ENCODE measurements around the gene CA10. TPM values are rescaled to one million over a fixed set of nuclear protein-coding genes. Genes with fewer than 3 reads are reported as not detected.

CA10 gene
- total RNA-seq, 1 donor from 2014 or later, result not detected

- ATAC-seq (no peak), DNase-seq (ENCODE audit: missing footprints) (no peak)
- intact Hi-C loops (cut with DNase I), result no loop called here
These were observed 550.1 kb downstream of the CA10 start for GRCh38 chr17:51608251-51608933.

- ATAC-seq (no peak), DNase-seq (ENCODE audit: missing footprints) (no peak)
- intact Hi-C loops (cut with DNase I), result no loop called here
These were observed 551.0 kb downstream of the CA10 start for GRCh38 chr17:51607512-51607911.

- DNase-seq (ENCODE audit: missing footprints), result no peak
- ATAC-seq, result no peak
- intact Hi-C loops (cut with DNase I), result no loop called here
These were observed 554.1 kb downstream of the CA10 start for GRCh38 chr17:51604299-51605020.

GRCh38 chr17:51601622-51602261 is 556.8 kb downstream of the CA10 start:
- DNase-seq (ENCODE audit: missing footprints), result no peak
- ATAC-seq, result no peak
- intact Hi-C loops (cut with DNase I), result no loop called here

GRCh38 chr17:51598824-51599223 is 559.7 kb downstream of the CA10 start:
- intact Hi-C loops (cut with DNase I), result no loop called here
- ATAC-seq, result no peak
- no peak for DNase-seq (ENCODE audit: missing footprints)

- DNase-seq (ENCODE audit: missing footprints), result no peak
- intact Hi-C loops (cut with DNase I), result no loop called here
- ATAC-seq, result no peak
These were observed 561.2 kb downstream of the CA10 start for GRCh38 chr17:51597345-51597744.

- DNase-seq (ENCODE audit: missing footprints) (no peak), ATAC-seq (no peak)
- intact Hi-C loops (cut with DNase I), result no loop called here
These were observed 562.6 kb downstream of the CA10 start for GRCh38 chr17:51595826-51596398.

GRCh38 chr17:51590071-51590656 is 568.4 kb downstream of the CA10 start:
- ATAC-seq (no peak), DNase-seq (ENCODE audit: missing footprints) (no peak)
- intact Hi-C loops (cut with DNase I), result no loop called here

- intact Hi-C loops (cut with DNase I), result no loop called here
- no peak for DNase-seq (ENCODE audit: missing footprints)
- ATAC-seq, result no peak
These were observed 570.5 kb downstream of the CA10 start for GRCh38 chr17:51588063-51588462.

- ATAC-seq, result no peak
- intact Hi-C loops (cut with DNase I), result no loop called here
These were observed 571.0 kb downstream of the CA10 start for GRCh38 chr17:51587516-51587915.

GRCh38 chr17:51585514-51586104 is 572.9 kb downstream of the CA10 start:
- DNase-seq (ENCODE audit: missing footprints) (no peak), ATAC-seq (no peak)
- intact Hi-C loops (cut with DNase I), result no loop called here

More at GRCh38 chr17:51587516-51587915, 571.0 kb downstream of the CA10 start:
- no peak for DNase-seq (ENCODE audit: missing footprints)

GRCh38 chr17:51580869-51581268 is 577.6 kb downstream of the CA10 start:
- DNase-seq (ENCODE audit: missing footprints), result no peak
- ATAC-seq, result no peak
- intact Hi-C loops (cut with DNase I), result no loop called here

Measured in Right ventricle myocardium inferior (tissue), 1 donor.